ENCODE measurements around the gene CASP4.

DNA sequence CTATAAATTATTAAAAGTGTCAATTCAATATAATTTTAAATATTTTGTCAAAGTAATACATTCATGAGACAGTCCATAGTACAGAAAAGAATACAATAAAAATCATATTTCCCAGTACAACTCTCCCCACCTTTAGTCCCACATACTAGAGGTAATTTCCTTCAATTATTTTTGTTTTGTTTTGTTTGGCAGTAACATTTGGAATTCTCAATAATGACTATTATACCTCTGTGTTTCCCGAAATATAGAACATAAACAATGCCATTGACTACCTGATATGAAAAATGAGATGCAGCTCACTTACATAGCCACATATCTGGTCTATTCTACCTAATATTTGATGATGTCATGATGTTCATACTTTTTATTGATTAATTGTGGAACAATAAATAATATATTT is 24.4 kb upstream of the CASP4 start:
- TF ChIP-seq, protein P1, sequence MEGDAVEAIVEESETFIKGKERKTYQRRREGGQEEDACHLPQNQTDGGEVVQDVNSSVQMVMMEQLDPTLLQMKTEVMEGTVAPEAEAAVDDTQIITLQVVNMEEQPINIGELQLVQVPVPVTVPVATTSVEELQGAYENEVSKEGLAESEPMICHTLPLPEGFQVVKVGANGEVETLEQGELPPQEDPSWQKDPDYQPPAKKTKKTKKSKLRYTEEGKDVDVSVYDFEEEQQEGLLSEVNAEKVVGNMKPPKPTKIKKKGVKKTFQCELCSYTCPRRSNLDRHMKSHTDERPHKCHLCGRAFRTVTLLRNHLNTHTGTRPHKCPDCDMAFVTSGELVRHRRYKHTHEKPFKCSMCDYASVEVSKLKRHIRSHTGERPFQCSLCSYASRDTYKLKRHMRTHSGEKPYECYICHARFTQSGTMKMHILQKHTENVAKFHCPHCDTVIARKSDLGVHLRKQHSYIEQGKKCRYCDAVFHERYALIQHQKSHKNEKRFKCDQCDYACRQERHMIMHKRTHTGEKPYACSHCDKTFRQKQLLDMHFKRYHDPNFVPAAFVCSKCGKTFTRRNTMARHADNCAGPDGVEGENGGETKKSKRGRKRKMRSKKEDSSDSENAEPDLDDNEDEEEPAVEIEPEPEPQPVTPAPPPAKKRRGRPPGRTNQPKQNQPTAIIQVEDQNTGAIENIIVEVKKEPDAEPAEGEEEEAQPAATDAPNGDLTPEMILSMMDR (conservative IDR thresholded peaks at IDR 0.05; ENCODE audit: low read depth in 2 of 2), result no peak
- no peak for TF ChIP-seq EZH2 (IDR thresholded peaks at IDR 0.05; ENCODE audit: low read depth, unreplicated experiment)

All from GM23338 (cell line).